ENCODE measurements around the gene TM9SF3. TPM values are rescaled to one million over a fixed set of nuclear protein-coding genes. Genes with fewer than 3 reads are reported as not detected.

The TM9SF3 gene
- total RNA-seq, 4 donors from 2014 or later: 77.0 to 129 (median 94.4) TPM

DNA sequence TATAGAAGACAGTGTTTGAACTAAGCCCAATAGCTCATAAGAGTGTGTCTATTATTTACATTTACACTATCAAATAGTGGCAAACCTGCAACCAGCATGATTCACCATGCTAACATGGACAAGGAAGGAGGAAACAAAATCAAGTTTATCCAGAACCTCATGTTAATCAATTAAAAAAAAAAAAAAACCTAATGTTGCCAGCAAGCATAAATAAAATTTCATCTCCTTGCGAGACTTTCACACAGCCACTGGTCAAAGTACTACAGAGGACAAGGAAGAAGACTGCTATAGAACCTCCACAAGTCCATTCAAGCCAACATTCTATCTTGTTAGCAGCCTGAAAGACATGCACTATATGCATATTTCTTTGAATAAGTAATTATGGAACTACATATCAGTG, 9.7 kb downstream of the TM9SF3 start:
- TF ChIP-seq, protein P1, sequence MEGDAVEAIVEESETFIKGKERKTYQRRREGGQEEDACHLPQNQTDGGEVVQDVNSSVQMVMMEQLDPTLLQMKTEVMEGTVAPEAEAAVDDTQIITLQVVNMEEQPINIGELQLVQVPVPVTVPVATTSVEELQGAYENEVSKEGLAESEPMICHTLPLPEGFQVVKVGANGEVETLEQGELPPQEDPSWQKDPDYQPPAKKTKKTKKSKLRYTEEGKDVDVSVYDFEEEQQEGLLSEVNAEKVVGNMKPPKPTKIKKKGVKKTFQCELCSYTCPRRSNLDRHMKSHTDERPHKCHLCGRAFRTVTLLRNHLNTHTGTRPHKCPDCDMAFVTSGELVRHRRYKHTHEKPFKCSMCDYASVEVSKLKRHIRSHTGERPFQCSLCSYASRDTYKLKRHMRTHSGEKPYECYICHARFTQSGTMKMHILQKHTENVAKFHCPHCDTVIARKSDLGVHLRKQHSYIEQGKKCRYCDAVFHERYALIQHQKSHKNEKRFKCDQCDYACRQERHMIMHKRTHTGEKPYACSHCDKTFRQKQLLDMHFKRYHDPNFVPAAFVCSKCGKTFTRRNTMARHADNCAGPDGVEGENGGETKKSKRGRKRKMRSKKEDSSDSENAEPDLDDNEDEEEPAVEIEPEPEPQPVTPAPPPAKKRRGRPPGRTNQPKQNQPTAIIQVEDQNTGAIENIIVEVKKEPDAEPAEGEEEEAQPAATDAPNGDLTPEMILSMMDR (IDR thresholded peaks at IDR 0.05; ENCODE audit: low read depth): no peak

DNA sequence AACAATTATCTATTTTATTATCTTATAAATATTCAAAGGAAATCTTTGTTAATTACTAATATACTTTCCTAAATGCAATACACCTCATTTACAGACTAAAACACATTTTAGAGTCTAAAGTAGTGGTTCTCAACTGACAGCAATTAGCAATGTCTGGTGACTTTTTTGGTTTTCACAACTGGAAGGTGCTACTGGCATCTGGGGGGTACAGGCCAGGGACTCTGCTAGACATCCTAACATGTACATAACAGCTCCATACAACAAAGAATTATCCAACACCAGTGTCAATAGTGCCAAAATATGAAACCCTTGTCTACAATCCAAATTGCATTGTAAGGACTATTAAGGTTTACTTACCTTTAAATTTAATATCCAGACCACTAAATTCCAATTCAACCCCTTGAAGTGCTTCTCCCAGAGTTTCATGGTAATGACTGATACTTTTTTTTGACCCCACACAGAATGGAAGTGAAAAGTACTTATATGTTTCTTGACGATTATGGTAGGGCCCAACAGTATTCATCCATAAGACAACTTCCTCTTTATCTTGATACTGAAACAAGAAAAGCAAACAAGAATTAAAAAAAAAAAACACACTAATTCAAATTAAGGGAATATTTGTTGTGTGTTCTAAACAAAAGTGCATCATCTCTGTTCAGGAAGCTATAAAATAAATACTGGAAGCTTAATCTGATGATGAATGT, 10.4 kb downstream of the TM9SF3 start:
- TF ChIP-seq, protein P1 (IDR thresholded peaks at IDR 0.05; ENCODE audit: low read depth): no peak

DNA sequence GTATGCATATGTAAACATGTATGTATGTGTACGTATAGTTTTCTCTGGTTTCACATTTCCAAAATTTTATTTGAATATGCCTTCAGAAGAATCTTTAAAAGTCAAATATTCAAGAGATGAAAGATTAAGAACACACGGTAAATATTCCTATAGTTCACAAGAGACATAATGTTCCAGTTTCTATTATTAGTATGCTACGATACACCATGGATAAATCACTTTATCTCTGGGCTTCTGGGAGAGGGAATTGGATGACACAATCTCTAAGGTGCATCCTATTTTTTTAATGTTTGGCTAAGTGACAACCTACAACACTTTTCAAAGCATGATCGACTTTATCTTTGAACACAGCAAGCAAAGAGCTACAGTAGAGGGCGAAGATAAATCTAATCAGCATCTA, 13.8 kb downstream of the TM9SF3 start:
- TF ChIP-seq, protein P1 (IDR thresholded peaks at IDR 0.05; ENCODE audit: low read depth): no peak

DNA sequence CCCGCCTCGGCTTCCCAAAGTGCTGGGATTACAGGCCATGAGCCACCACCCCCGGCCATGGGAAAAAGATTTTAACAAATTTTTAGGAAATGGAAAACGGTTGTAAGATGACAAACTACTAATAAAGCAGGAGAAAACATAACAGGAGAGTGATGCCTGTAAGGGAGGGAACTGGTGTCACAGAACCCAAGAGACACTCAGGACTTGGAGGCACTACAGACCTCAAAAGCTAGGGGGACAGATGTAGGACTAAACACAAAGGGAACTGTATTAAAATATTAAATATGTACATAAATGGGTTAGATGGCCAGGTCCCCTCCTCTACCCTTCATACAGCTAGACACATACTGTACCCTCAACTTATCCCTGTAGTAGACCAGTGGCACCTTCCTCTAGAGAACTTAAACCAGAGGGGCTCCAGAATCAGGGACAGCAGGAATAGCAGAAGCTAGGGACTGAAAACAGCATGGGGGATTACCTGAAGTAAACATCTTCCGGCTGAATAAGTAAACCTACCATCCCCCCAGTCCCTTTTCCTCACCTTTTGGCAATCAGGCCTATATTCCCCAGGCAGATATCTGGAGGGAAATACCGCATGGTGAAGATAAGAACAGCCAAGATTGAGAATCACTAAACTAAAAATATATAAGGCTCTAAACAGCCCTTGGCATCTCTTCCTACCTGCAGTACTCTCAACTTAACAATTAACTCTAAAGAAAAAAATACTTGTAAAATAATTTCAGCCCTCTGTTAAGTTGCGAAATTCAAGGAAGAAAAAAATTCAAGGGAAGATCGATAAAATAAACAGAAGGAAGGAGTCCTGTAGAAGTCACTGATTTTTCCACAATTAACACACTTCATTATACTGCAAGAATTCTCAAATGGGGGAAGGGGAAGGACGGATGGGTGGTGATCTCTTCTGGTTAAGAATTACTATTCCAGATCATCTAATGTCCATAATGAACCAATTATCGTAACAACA, 15.5 kb downstream of the TM9SF3 start:
- TF ChIP-seq, protein P1 (IDR thresholded peaks at IDR 0.05; ENCODE audit: low read depth): no peak

DNA sequence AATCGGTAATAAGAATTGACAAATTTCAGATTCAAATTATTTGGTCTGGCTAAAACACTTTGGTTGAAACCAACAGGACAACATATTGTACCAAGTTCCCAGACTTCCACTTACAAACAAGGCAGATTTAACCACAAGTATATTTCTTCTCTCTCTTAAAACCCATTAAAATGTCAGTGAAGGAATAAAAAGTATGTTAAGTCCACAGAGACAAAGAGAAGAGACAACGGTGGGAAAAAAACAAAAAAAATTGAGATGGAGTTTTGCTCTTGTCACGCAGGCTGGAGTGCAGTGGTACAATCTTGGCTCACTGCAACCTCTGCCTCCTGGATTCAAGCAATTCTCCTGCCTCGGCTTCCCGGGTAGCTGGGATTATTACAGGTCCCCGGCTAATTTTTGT, 16.3 kb downstream of the TM9SF3 start:
- TF ChIP-seq, protein P1 (IDR thresholded peaks at IDR 0.05; ENCODE audit: low read depth): no peak

DNA sequence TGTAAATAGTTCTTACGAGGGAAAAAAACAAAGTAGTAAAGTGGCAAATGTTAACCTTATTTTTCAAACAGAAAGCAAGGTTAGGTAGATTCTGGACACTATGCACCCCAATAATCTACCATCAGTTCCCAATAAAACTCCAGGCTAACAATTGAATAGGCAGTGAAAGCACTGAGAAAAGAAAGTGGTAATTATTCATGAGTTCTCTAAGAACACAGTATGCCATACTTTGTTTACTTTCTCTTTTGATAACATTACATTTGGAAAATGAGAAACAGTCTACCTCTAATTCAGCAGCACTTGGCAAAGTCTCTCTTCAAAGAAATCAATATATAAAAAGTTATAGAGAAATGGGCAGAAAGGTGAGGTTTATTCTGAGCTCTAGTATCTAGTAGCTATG, 18.4 kb downstream of the TM9SF3 start:
- TF ChIP-seq, protein P1 (IDR thresholded peaks at IDR 0.05; ENCODE audit: low read depth): no peak

DNA sequence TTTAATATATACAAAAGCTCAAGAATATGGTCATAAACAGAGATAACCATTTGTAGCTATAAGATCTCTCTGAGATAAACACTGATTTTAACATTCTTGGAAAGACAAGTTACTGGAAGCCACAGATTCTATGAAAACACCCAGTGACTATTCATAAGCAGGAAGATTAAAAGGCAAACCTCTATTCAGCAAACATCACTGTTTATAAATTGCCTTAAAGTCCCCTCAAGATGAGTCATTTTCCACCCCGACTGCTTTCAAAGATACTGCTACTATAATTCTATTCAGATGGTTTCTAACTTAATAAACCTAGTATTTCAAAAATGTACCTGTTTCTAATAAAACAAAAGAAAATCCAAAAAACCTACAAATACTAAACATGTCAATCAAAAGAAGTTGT, 21.0 kb downstream of the TM9SF3 start:
- TF ChIP-seq, protein P1 (IDR thresholded peaks at IDR 0.05; ENCODE audit: low read depth): no peak

Data from subcutaneous adipose tissue (tissue), 4 donors.